Trophoblast cell (in vitro differentiated cells and primary cell): ENCODE measurements around the gene RABGAP1.
A peak's percentile ranks its signal among the peaks of the same experiment; 100 is the strongest.

Source experiments
- DNase-seq, 2 donors: peaks; one replicate each; pipeline ENCODE4 v3.0.0-alpha.2; 2016
- H2AFZ ChIP-seq: 2 replicates; pipeline ENCODE4 v1.6.1; 2013; ENCODE audit warnings: low read length, moderate library complexity, mild to moderate bottlenecking; ENCODE audit not compliant: insufficient read depth, poor library complexity
- H2AK5ac ChIP-seq: 2 replicates; pipeline ENCODE4 v1.6.1; 2013; ENCODE audit warnings: mild to moderate bottlenecking, low read length
- H2BK120ac ChIP-seq: 2 replicates; pipeline ENCODE4 v1.6.1; 2013; ENCODE audit warnings: low read length, mild to moderate bottlenecking, moderate library complexity; ENCODE audit not compliant: insufficient read depth, poor library complexity
- H2BK12ac ChIP-seq: 2 replicates; pipeline ENCODE4 v1.6.1; 2013; ENCODE audit warnings: mild to moderate bottlenecking, low read length, moderate library complexity
- H2BK5ac ChIP-seq: 2 replicates; pipeline ENCODE4 v1.6.1; 2013; ENCODE audit warnings: low read length, low read depth, moderate library complexity, mild to moderate bottlenecking; ENCODE audit not compliant: poor library complexity
- H3K14ac ChIP-seq: 2 replicates; pipeline ENCODE4 v1.6.1; 2013; ENCODE audit warnings: mild to moderate bottlenecking, low read length
- H3K18ac ChIP-seq: 2 replicates; pipeline ENCODE4 v1.6.1; 2013; ENCODE audit warnings: mild to moderate bottlenecking, low read length
- H3K23ac ChIP-seq: 2 replicates; pipeline ENCODE4 v1.6.1; 2013; ENCODE audit warnings: low read length
- H3K27ac ChIP-seq: 2 replicates; pipeline ENCODE4 v1.5.1; 2013; ENCODE audit warnings: low read depth, mild to moderate bottlenecking, inconsistent platforms, low read length, moderate library complexity
- H3K27me3 ChIP-seq: 2 replicates; pipeline ENCODE4 v1.6.1; 2013; ENCODE audit warnings: inconsistent platforms, mild to moderate bottlenecking, low read length, moderate library complexity; ENCODE audit not compliant: insufficient read depth
- H3K36me3 ChIP-seq, 2 experiments: 1 replicate in 1 of 2; 2 replicates in 1 of 2; pipeline ENCODE4 v1.6.1; 2013; ENCODE audit warnings: low read length in 2 of 2, mild to moderate bottlenecking in 2 of 2, moderate library complexity in 1 of 2; ENCODE audit not compliant: insufficient read depth in 2 of 2, control insufficient read depth in 1 of 2
- H3K4ac ChIP-seq: 2 replicates; pipeline ENCODE4 v1.6.1; 2013; ENCODE audit warnings: low read depth, mild to moderate bottlenecking, low read length, moderate library complexity
- H3K4me1 ChIP-seq, 2 experiments: 1 replicate in 1 of 2; 2 replicates in 1 of 2; pipeline ENCODE4 v1.6.1; 2013; ENCODE audit warnings: low read length in 2 of 2, mild to moderate bottlenecking in 2 of 2, moderate library complexity in 1 of 2; ENCODE audit not compliant: insufficient read depth in 2 of 2, control insufficient read depth in 1 of 2
- H3K4me2 ChIP-seq: 2 replicates; pipeline ENCODE4 v1.6.1; 2013; ENCODE audit warnings: inconsistent platforms, mild to moderate bottlenecking, low read length, moderate library complexity
- H3K4me3 ChIP-seq: 2 replicates; pipeline ENCODE4 v1.5.1; 2013; ENCODE audit warnings: mild to moderate bottlenecking, low read depth, low read length, inconsistent platforms
- H3K79me1 ChIP-seq: one replicate; pipeline ENCODE4 v1.6.1; 2013; ENCODE audit warnings: low read length
- H3K79me2 ChIP-seq: 2 replicates; pipeline ENCODE4 v1.6.1; 2013; ENCODE audit warnings: low read length, mild to moderate bottlenecking; ENCODE audit not compliant: control insufficient read depth, insufficient read depth, poor library complexity
- H3K9ac ChIP-seq: 2 replicates; pipeline ENCODE4 v1.6.1; 2013; ENCODE audit warnings: mild to moderate bottlenecking, low read length
- H3K9me3 ChIP-seq: 2 replicates; pipeline ENCODE4 v1.6.1; 2013; ENCODE audit warnings: low read depth, mild to moderate bottlenecking, control low read depth, inconsistent platforms, low read length; ENCODE audit not compliant: insufficient read depth
- H4K12ac ChIP-seq: 2 replicates; pipeline ENCODE4 v1.6.1; 2013; ENCODE audit warnings: low read depth, mild to moderate bottlenecking, low read length, moderate library complexity
- H4K8ac ChIP-seq: 2 replicates; pipeline ENCODE4 v1.6.1; 2013; ENCODE audit warnings: low read depth, mild to moderate bottlenecking, low read length, moderate library complexity
- H4K91ac ChIP-seq: one replicate; pipeline ENCODE4 v1.6.1; 2013; ENCODE audit warnings: low read depth, mild to moderate bottlenecking, low read length, moderate library complexity
- WGBS: extraction: QIAGEN DNeasy Blood & Tissue Kit; methylation state at CpG from one replicate; pipeline ENCODE4 v1.1.7; 2013; ENCODE audit warnings: missing lambda C conversion rate; ENCODE audit not compliant: insufficient read length, insufficient coverage; ENCODE audit errors: extremely low coverage; 5-methylcytosine and 5-hydroxymethylcytosine counted together

RABGAP1 gene

DNA sequence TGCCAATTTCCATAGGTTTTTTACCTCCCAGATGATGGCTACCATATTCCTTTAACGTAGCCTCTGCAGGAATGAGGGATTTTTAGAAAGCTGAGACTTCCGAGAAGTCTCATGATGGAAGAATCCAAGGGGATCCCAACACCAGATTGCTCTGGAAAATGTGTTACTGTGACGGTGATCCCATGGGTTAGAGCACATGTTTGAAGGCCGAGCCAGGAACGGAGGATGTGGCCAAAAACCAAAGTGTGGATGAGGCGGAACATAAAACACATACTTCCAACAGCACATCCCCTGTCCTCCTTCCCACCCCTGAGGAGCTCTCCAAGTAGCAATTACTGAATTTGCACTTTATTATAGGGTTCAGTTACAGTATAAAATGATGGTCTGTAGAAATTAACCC is 175.2 kb downstream of the RABGAP1 start:
- H3K9me3 ChIP-seq: peaks cover 2% of the 10 kb centered on the region
- H2AK5ac ChIP-seq: no peak overlapping the region
- peaks cover 2% of the 10 kb centered on the region in 2 experiments for H3K36me3 ChIP-seq
- no peak overlapping the region for H4K12ac ChIP-seq
- no peak overlapping the region for H2BK120ac ChIP-seq
- no peak overlapping the region for H3K18ac ChIP-seq
- no peak overlapping the region for H3K4me2 ChIP-seq
- H3K79me1 ChIP-seq: no peaks in the 10 kb centered on the region
- no peak overlapping the region for H3K9ac ChIP-seq
- H3K14ac ChIP-seq: no peak overlapping the region
- H4K8ac ChIP-seq: no peak overlapping the region
- H3K4me1 ChIP-seq: peaks cover 0 to 3% of the 10 kb centered on the region in 2 experiments
- H3K79me2 ChIP-seq: no peaks in the 10 kb centered on the region
- H3K27me3 ChIP-seq: no peaks in the 10 kb centered on the region
- no peak overlapping the region for H2BK12ac ChIP-seq
- WGBS: no CpG with 5 or more reads among the region's 6 CpGs
- H2AFZ ChIP-seq: no peak overlapping the region
- no peak overlapping the region for H3K4me3 ChIP-seq
- DNase-seq: no peak
- H3K4ac ChIP-seq: no peak overlapping the region
- H2BK5ac ChIP-seq: no peak overlapping the region
- no peak overlapping the region for H4K91ac ChIP-seq
- no peak overlapping the region for H3K23ac ChIP-seq
- no peak overlapping the region for H3K27ac ChIP-seq

DNA sequence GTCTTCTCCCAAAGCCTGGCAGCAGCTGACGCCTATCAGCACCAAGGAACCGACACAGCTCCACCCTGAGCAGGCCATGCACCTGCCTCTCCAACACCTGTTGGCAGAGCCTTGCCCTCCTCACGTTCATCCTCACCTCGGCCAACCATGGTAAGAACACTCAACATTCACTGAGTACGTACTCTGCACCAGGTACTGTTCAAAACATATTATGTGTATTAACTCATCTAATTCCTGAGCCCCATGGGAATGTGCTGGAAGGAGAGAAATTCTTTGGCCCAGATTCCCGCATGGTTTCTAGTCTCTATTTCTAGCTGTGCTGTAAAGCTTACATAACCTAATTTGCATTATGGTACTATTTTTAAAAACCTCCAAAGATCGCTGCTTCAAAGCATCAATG is 178.7 kb downstream of the RABGAP1 start:
- no peak overlapping the region for H3K14ac ChIP-seq
- no peak overlapping the region for H4K8ac ChIP-seq
- H3K4me2 ChIP-seq: no peak overlapping the region
- H3K79me1 ChIP-seq: no peaks in the 10 kb centered on the region
- peaks cover 0 to 2% of the 10 kb centered on the region in 2 experiments for H3K36me3 ChIP-seq
- no peak overlapping the region for H3K27ac ChIP-seq
- peak; percentile 66 to 86 for DNase-seq
- no peak overlapping the region for H4K12ac ChIP-seq
- H2BK5ac ChIP-seq: no peak overlapping the region
- no peak overlapping the region for H3K9ac ChIP-seq
- H3K9me3 ChIP-seq: peaks cover 2% of the 10 kb centered on the region
- no peak overlapping the region for H3K23ac ChIP-seq
- H2BK120ac ChIP-seq: no peak overlapping the region
- no peak overlapping the region for H2AK5ac ChIP-seq
- WGBS: no CpG with 5 or more reads among the region's 7 CpGs
- H3K18ac ChIP-seq: no peak overlapping the region
- no peak overlapping the region for H2BK12ac ChIP-seq
- H3K4me3 ChIP-seq: no peak overlapping the region
- H4K91ac ChIP-seq: no peak overlapping the region
- H3K27me3 ChIP-seq: no peaks in the 10 kb centered on the region
- no peak overlapping the region for H2AFZ ChIP-seq
- H3K4ac ChIP-seq: no peak overlapping the region
- no peaks in the 10 kb centered on the region for H3K4me1 ChIP-seq
- H3K79me2 ChIP-seq: no peaks in the 10 kb centered on the region

DNA sequence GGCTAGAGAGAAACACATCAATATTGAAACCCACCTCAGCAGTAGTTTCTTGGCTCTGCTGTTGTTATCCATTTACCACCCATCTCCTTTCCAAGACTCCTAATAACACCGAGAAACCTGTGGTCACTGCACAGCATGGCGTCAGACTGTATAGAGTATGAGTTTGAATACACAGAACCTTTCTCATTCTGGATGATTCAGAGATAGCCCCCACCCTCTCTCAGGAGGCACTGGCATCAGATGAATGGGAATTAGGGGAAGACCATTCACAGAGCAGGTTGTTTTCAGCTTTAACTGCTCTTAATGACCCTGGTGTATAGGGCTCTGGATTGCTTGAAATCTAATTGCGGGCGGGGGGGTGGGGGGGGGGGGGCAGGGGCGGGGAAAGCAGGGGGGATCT is 179.3 kb downstream of the RABGAP1 start:
- no peak overlapping the region for H3K14ac ChIP-seq
- no peak overlapping the region for H2BK12ac ChIP-seq
- H2AK5ac ChIP-seq: no peak overlapping the region
- H4K8ac ChIP-seq: no peak overlapping the region
- no peak overlapping the region for H3K4me2 ChIP-seq
- no peak overlapping the region for H3K23ac ChIP-seq
- H4K91ac ChIP-seq: no peak overlapping the region
- no peak for DNase-seq
- H3K4ac ChIP-seq: no peak overlapping the region
- no peak overlapping the region for H2AFZ ChIP-seq
- H2BK120ac ChIP-seq: no peak overlapping the region
- H3K27me3 ChIP-seq: no peaks in the 10 kb centered on the region
- peaks cover 2% of the 10 kb centered on the region for H3K9me3 ChIP-seq
- H3K18ac ChIP-seq: no peak overlapping the region
- H4K12ac ChIP-seq: no peak overlapping the region
- no peaks in the 10 kb centered on the region for H3K36me3 ChIP-seq
- no peaks in the 10 kb centered on the region for H3K4me1 ChIP-seq
- H3K79me2 ChIP-seq: no peaks in the 10 kb centered on the region
- no peak overlapping the region for H3K27ac ChIP-seq
- no peak overlapping the region for H2BK5ac ChIP-seq
- no peaks in the 10 kb centered on the region for H3K79me1 ChIP-seq
- no peak overlapping the region for H3K4me3 ChIP-seq
- no peak overlapping the region for H3K9ac ChIP-seq
- no CpG with 5 or more reads among the region's 5 CpGs for WGBS

GRCh38 chr9:123120953-123121352 is 180.1 kb downstream of the RABGAP1 start:
- H3K36me3 ChIP-seq: no peaks in the 10 kb centered on the region
- H3K4me1 ChIP-seq: no peaks in the 10 kb centered on the region
- no peak overlapping the region for H3K9ac ChIP-seq
- H2AFZ ChIP-seq: no peak overlapping the region
- H3K79me1 ChIP-seq: no peaks in the 10 kb centered on the region
- H3K9me3 ChIP-seq: no peaks in the 10 kb centered on the region
- no peak overlapping the region for H4K12ac ChIP-seq
- no peak overlapping the region for H3K14ac ChIP-seq
- no peak overlapping the region for H3K4ac ChIP-seq
- H3K23ac ChIP-seq: no peak overlapping the region
- no peak overlapping the region for H2AK5ac ChIP-seq
- H2BK120ac ChIP-seq: no peak overlapping the region
- no peak overlapping the region for H2BK5ac ChIP-seq
- no peak overlapping the region for H4K8ac ChIP-seq
- H2BK12ac ChIP-seq: no peak overlapping the region
- no peak overlapping the region for H3K4me2 ChIP-seq
- WGBS: no CpG with 5 or more reads among the region's 1 CpG
- H4K91ac ChIP-seq: no peak overlapping the region
- H3K18ac ChIP-seq: no peak overlapping the region
- no peak overlapping the region for H3K4me3 ChIP-seq
- no peak for DNase-seq
- H3K27me3 ChIP-seq: no peaks in the 10 kb centered on the region
- H3K27ac ChIP-seq: no peak overlapping the region
- H3K79me2 ChIP-seq: no peaks in the 10 kb centered on the region
